ENCODE measurements around the gene MTERF1. TPM values are rescaled to one million over a fixed set of nuclear protein-coding genes. Genes with fewer than 3 reads are reported as not detected.
A peak's percentile ranks its signal among the peaks of the same experiment; 100 is the strongest.
"Not testable (repeated sequence)": the region's sequence is repeated elsewhere in the genome, so short reads cannot be mapped to it uniquely, and the experiment has no call there.

MTERF1 gene
- total RNA-seq, 1 donor from 2014 or later, result 13.5 TPM

DNA sequence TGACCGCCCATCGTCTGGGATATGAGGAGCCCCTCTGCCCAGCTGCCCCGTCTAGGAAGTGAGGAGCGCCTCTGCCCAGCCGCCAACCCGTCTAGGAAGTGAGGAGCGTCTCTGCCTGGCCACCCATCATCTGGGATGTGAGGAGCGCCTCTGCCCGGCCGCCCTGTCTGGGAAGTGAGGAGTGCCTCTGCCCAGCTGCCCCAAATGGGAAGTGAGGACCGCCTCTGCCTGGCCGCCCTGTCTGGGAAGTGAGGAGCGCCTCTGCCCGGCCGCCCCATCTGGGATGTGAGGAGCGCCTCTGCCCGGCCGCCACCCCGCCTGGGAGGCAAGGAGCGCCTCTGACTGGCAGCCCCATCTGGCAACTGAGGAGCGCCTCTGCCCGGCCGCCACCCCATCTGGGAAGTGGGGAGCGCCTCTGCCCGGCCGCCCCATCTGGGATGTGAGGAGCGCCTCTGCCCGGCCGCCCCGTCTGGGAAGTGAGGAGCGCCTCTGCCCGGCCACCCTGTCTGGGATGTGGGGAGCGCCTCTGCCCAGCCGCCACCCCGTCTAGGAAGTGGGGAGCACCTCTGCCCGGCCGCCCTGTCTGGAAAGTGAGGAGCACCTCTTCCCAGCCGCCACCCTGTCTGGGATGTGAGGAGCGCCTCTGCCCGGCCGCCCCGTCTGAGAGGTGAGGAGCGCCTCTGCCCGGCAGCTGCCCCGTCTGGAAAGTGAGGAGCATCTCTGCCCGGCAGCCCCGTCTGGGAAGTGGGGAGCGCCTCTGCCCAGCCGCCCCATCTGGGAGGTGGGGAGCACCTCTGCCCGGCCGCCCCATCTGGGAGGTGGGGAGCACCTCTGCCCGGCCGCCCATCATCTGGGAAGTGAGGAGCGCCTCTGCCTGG, 7.1 kb upstream of the MTERF1 start:
- ATAC-seq; H3K4me1 ChIP-seq; intact Hi-C loops (cut with DNase I); H3K27ac ChIP-seq; H3K27me3 ChIP-seq; DNase-seq; H3K9me3 ChIP-seq; H3K36me3 ChIP-seq; H3K4me3 ChIP-seq: not testable (repeated sequence)

DNA sequence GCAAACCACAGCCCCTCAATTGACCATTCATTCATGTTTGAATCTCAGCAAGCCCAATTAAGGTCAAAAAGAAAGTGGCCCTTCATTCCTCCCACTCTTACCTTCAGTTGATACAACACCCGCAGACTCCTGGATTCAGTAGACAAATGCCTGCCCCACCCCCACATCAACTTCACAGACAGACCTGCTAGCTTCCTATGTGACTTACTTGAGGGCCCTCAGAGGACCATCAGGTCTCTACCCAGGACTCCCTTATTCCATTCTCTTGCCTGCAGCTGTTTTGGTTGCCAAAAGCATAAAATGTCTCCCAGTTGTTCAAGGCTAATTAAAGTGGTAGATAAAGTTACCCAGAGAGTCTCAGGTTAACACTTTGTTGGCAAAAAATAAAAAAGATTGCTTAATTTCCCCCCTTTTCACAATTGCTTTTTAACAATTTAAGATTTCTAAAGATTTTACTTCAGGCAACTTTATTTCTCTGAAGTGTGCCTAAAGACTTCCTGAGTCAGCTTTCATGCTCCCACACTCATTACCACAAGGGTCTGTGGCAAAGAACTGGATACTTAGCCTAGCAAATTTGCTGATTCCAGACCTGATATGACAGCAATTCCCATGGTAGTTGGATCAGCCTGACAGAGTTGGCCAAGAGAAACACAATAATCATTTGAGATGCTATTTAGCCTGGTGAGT, 3.3 kb upstream of the MTERF1 start:
- intact Hi-C loops (cut with DNase I), result no loop called here
- DNase-seq (no peak), ATAC-seq (no peak)

GRCh38 chr7:91880016-91880412, 488 bp downstream of the MTERF1 start:
- Histone ChIP-seq H3K36me3 (peaks cover 3% of the 10 kb centered on the region), H3K4me3 (peak overlapping the region; percentile 69), H3K27ac (peak overlapping the region; percentile 68), H3K27me3 (no peaks in the 10 kb centered on the region), H3K9me3 (no peaks in the 10 kb centered on the region), H3K4me1 (peaks cover 8% of the 10 kb centered on the region)
- DNase-seq, result no peak
- no peak for ATAC-seq
- no peak for TF ChIP-seq CTCF (IDR thresholded peaks at IDR 0.05)
- intact Hi-C loops (cut with DNase I), result no loop called here

More for the DNA sequence above, 3.3 kb upstream of the MTERF1 start:
- H3K36me3 ChIP-seq, result no peaks in the 10 kb centered on the region
- H3K27ac ChIP-seq, result no peak overlapping the region
- TF ChIP-seq CTCF (IDR thresholded peaks at IDR 0.05), result no peak
- no peaks in the 10 kb centered on the region for H3K27me3 ChIP-seq
- peaks cover 8% of the 10 kb centered on the region for H3K4me1 ChIP-seq
- H3K9me3 ChIP-seq, result no peaks in the 10 kb centered on the region
- H3K4me3 ChIP-seq, result no peak overlapping the region

DNA sequence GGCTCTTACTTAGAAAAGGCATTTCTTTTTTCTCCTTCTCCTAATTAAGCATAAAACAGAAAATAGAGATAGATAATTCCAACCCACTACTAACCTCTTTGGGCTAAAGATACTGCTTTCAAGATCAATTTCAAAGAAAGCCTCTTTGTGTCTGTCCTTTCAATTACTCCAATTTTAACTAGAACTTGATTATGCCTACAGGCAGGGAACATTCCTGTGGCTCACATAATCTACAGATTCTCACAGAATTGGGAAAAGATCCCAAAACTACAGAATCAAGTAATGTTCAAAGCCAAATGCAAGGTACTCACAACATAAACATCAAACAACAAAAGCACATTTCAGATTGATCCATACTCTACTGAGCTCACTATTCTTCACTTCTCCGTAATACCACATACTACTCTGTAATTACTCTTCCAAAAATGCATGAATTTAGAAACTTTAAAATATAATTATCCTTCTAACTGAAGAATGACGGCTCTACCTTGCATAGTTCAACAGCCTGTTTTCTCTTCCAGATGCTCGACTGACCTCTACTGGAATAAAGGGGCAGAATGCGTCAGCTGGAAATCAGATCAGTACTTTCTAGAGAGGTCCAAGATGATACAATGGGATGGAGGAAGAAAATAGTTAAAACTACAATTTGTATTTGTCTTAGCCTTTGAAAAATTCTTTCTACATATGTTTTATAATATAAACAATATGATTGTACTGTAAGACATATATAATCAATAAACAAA, 3.9 kb downstream of the MTERF1 start:
- intact Hi-C loops (cut with DNase I), result no loop called here
- H3K4me3 ChIP-seq, result no peak overlapping the region
- DNase-seq (no peak), ATAC-seq (no peak)
- peaks cover 8% of the 10 kb centered on the region for H3K4me1 ChIP-seq
- no peaks in the 10 kb centered on the region for H3K9me3 ChIP-seq
- peak; percentile 32 for TF ChIP-seq CTCF (IDR thresholded peaks at IDR 0.05)
- H3K27ac ChIP-seq, result no peak overlapping the region
- H3K27me3 ChIP-seq, result no peaks in the 10 kb centered on the region
- H3K36me3 ChIP-seq, result peaks cover 20% of the 10 kb centered on the region

GRCh38 chr7:91875851-91876250, 4.7 kb downstream of the MTERF1 start:
- H3K4me3 ChIP-seq, result no peak overlapping the region
- H3K4me1 ChIP-seq, result peaks cover 8% of the 10 kb centered on the region
- DNase-seq, result no peak
- TF ChIP-seq CTCF (IDR thresholded peaks at IDR 0.05), result no peak
- peaks cover 20% of the 10 kb centered on the region for H3K36me3 ChIP-seq
- no peak overlapping the region for H3K27ac ChIP-seq
- no peaks in the 10 kb centered on the region for H3K9me3 ChIP-seq
- no peaks in the 10 kb centered on the region for H3K27me3 ChIP-seq
- no peak for ATAC-seq
- intact Hi-C loops (cut with DNase I), result no loop called here

Data from upper lobe of right lung (tissue), 1 donor.